Memory B cell (primary cell): ENCODE measurements around the gene AFG1L.
"Not testable (repeated sequence)": the region's sequence is repeated elsewhere in the genome, so short reads cannot be mapped to it uniquely, and the experiment has no call there.

ENCODE experiments used
- ATAC-seq: fragments of 150-1000 bp; cut with Tn5 transposase; 2 replicates; pipeline ENCODE4 v1.10.0; 2021; ENCODE audit warnings: low read depth, mild to moderate bottlenecking, moderate library complexity
- DNase-seq, 2 donors: peaks; one replicate each; pipeline ENCODE4 v3.0.0; 2022; ENCODE audit warnings: low spot score in 2 of 2
- H3K27ac Mint-ChIP-seq: one replicate; pipeline ENCODE4 v1.8.0; 2022; ENCODE audit warnings: mild to moderate bottlenecking, moderate library complexity, mixed read lengths
- H3K27me3 Mint-ChIP-seq: one replicate; pipeline ENCODE4 v1.8.0; 2022; ENCODE audit warnings: mixed read lengths
- H3K36me3 Mint-ChIP-seq: one replicate; pipeline ENCODE4 v1.8.0; 2022; ENCODE audit warnings: mild to moderate bottlenecking, mixed read lengths
- H3K4me1 Mint-ChIP-seq: one replicate; pipeline ENCODE4 v1.8.0; 2022; ENCODE audit warnings: mixed read lengths
- H3K4me3 Mint-ChIP-seq: one replicate; pipeline ENCODE4 v1.8.0; 2022; ENCODE audit warnings: mild to moderate bottlenecking, moderate library complexity, mixed read lengths
- H3K9me3 Mint-ChIP-seq: one replicate; pipeline ENCODE4 v1.8.0; 2022; ENCODE audit warnings: mixed read lengths

AFG1L gene

GRCh38 chr6:108304646-108305045 lies 9.8 kb downstream of the AFG1L start:
- Mint-ChIP-seq H3K36me3 (peaks cover 4% of the 10 kb centered on the region), H3K4me3 (no peak overlapping the region)
- ATAC-seq: no peak

DNA sequence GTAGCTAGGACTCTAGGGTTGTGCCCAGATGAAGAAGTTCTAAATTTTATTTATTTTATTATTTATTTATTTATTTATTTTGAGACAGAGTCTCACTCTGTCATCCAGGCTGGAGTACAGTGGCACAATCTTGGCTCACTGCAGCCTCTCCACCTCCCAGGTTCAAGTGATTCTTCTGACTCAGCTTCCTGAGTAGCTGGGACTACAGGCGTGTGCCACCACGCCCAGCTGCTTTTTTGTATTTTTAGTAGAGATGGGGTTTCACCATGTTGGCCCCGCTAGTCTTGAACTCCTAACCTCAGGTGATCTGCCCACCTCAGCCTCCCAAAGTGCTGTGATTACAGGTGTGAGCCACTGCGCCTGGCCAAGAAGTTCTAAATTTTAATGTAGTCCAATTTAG lies 13.8 kb downstream of the AFG1L start:
- H3K9me3 Mint-ChIP-seq, H3K27me3 Mint-ChIP-seq, H3K4me3 Mint-ChIP-seq, DNase-seq, H3K27ac Mint-ChIP-seq, H3K36me3 Mint-ChIP-seq, ATAC-seq: not testable (repeated sequence)
- peaks cover 19% of the 10 kb centered on the region for H3K4me1 Mint-ChIP-seq

More at GRCh38 chr6:108304646-108305045, 9.8 kb downstream of the AFG1L start:
- no peaks in the 10 kb centered on the region for H3K27me3 Mint-ChIP-seq
- H3K27ac Mint-ChIP-seq: no peak overlapping the region
- H3K9me3 Mint-ChIP-seq: no peaks in the 10 kb centered on the region
- H3K4me1 Mint-ChIP-seq: peaks cover 8% of the 10 kb centered on the region
- no peak for DNase-seq

- no peak overlapping the region for H3K27ac Mint-ChIP-seq
- H3K4me3 Mint-ChIP-seq: no peak overlapping the region
- DNase-seq (no peak), ATAC-seq (peak; percentile 56)
- H3K9me3 Mint-ChIP-seq: no peaks in the 10 kb centered on the region
- peaks cover 5% of the 10 kb centered on the region for H3K36me3 Mint-ChIP-seq
- H3K27me3 Mint-ChIP-seq: no peaks in the 10 kb centered on the region
- peaks cover 21% of the 10 kb centered on the region for H3K4me1 Mint-ChIP-seq
These were observed 15.0 kb downstream of the AFG1L start for GRCh38 chr6:108309844-108310243.

GRCh38 chr6:108312605-108313004 lies 17.8 kb downstream of the AFG1L start:
- H3K36me3 Mint-ChIP-seq: peaks cover 5% of the 10 kb centered on the region
- H3K27me3 Mint-ChIP-seq: no peaks in the 10 kb centered on the region
- no peak for ATAC-seq
- DNase-seq: no peak
- peaks cover 28% of the 10 kb centered on the region for H3K4me1 Mint-ChIP-seq
- H3K27ac Mint-ChIP-seq: no peak overlapping the region
- H3K9me3 Mint-ChIP-seq: no peaks in the 10 kb centered on the region
- H3K4me3 Mint-ChIP-seq: no peak overlapping the region

DNA sequence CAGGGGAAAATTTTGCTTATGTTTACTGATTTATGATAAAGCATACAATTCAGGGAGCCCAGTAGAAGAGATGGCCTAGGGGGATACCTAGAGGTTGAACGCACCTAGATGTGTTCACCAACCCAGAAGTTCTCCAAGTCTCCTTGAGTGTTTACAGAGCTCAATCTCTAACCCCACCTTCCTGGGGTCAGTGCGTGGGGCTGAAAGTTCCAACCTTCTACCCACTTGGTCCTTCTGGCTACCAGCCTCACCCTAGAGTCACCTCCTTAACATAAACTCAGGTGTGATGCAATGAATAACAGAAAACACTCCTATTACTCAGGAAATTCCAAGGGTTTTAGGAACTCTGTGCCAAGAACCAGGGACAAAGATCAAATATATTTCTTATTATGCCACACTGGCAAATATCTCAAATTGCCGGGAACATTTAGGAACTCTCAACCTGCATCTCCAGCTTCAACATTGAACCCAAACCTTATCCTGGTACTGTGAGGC lies 26.4 kb downstream of the AFG1L start:
- Mint-ChIP-seq H3K27me3 (no peaks in the 10 kb centered on the region), H3K36me3 (peaks cover 6% of the 10 kb centered on the region), H3K9me3 (no peaks in the 10 kb centered on the region), H3K4me3 (no peak overlapping the region), H3K27ac (no peak overlapping the region), H3K4me1 (peaks cover 3% of the 10 kb centered on the region)
- DNase-seq: no peak
- ATAC-seq: no peak

DNA sequence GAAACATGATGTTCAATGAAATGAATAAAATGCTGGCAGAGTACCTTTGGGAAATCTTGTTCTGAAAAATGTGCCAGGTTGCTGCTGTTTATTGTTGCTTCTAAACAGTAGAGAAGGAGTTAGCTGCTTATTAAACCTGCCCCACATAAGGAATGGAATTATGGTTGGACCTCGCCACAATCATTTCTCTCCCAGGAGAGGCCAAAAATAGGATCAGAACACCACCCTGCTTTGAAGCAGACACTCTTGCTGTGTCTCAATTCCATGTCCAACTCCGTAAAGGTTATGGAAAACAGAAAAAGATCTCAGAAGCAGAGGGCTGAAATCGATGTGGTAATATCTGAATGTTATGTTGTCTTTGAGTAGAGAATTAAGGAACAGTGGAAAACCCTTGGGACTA lies 27.9 kb downstream of the AFG1L start:
- ATAC-seq: no peak
- DNase-seq: no peak
- no peaks in the 10 kb centered on the region for H3K27me3 Mint-ChIP-seq
- peaks cover 13% of the 10 kb centered on the region for H3K36me3 Mint-ChIP-seq
- H3K4me3 Mint-ChIP-seq: no peak overlapping the region
- no peak overlapping the region for H3K27ac Mint-ChIP-seq
- H3K4me1 Mint-ChIP-seq: peaks cover 3% of the 10 kb centered on the region
- H3K9me3 Mint-ChIP-seq: no peaks in the 10 kb centered on the region

GRCh38 chr6:108323710-108324466 lies 29.0 kb downstream of the AFG1L start:
- Mint-ChIP-seq H3K4me3 (no peak overlapping the region), H3K27me3 (no peaks in the 10 kb centered on the region), H3K4me1 (no peaks in the 10 kb centered on the region), H3K27ac (no peak overlapping the region), H3K36me3 (peaks cover 17% of the 10 kb centered on the region), H3K9me3 (no peaks in the 10 kb centered on the region)
- DNase-seq (no peak), ATAC-seq (no peak)

- ATAC-seq, H3K4me3 Mint-ChIP-seq, DNase-seq, H3K4me1 Mint-ChIP-seq, H3K27ac Mint-ChIP-seq, H3K9me3 Mint-ChIP-seq, H3K27me3 Mint-ChIP-seq: not testable (repeated sequence)
- peaks cover 14% of the 10 kb centered on the region for H3K36me3 Mint-ChIP-seq
These were observed 35.4 kb downstream of the AFG1L start for GRCh38 chr6:108330221-108330785.

GRCh38 chr6:108330806-108331205 lies 36.0 kb downstream of the AFG1L start:
- peaks cover 14% of the 10 kb centered on the region for H3K36me3 Mint-ChIP-seq
- DNase-seq (no peak), ATAC-seq (no peak)
- no peaks in the 10 kb centered on the region for H3K4me1 Mint-ChIP-seq
- H3K27ac Mint-ChIP-seq: no peak overlapping the region
- no peaks in the 10 kb centered on the region for H3K27me3 Mint-ChIP-seq
- H3K9me3 Mint-ChIP-seq: no peaks in the 10 kb centered on the region
- no peak overlapping the region for H3K4me3 Mint-ChIP-seq

DNA sequence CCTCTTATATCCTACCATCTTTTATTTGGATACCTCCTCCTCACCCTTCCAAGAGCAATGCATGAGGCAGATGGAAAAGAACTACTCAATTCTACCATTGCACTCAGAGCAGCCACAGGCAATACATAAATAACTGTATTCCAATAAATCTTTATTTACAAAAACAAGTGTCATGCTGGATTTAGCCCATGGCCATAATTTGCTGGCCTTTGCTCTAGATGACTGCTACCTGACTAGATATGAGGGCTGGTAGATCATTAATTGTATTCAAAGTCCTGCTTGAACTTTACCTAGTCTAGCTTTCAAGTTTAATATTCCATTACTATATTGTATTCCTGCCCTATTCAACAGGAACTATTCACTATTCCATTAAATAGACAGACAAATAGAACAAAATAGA lies 37.1 kb downstream of the AFG1L start:
- Mint-ChIP-seq H3K27me3 (no peaks in the 10 kb centered on the region), H3K4me1 (no peaks in the 10 kb centered on the region), H3K9me3 (no peaks in the 10 kb centered on the region), H3K4me3 (no peak overlapping the region), H3K36me3 (peaks cover 14% of the 10 kb centered on the region), H3K27ac (no peak overlapping the region)
- DNase-seq (no peak), ATAC-seq (no peak)

DNA sequence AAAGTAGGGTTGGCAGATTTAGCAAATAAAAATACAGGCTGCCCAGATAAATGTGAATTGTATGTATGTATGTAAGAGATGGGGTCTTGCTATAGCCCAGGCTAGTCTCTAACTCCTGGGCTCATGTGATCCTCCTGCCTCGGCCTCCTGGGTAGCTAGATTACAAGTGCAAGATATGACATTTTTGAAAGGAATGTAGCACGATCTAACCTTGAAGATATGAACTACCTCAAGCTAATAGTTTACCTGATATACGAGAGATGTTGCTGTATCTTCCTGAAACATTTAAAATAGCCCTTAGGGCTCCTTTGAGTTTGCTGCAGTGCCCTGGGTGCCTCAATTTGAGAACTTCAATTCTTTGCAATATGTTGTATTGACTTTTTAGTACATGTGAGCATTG lies 42.1 kb downstream of the AFG1L start:
- Mint-ChIP-seq H3K9me3 (peaks cover 1% of the 10 kb centered on the region), H3K36me3 (peaks cover 2% of the 10 kb centered on the region), H3K27me3 (no peaks in the 10 kb centered on the region), H3K27ac (no peak overlapping the region), H3K4me3 (no peak overlapping the region), H3K4me1 (peaks cover 14% of the 10 kb centered on the region)
- no peak for DNase-seq
- no peak for ATAC-seq

DNA sequence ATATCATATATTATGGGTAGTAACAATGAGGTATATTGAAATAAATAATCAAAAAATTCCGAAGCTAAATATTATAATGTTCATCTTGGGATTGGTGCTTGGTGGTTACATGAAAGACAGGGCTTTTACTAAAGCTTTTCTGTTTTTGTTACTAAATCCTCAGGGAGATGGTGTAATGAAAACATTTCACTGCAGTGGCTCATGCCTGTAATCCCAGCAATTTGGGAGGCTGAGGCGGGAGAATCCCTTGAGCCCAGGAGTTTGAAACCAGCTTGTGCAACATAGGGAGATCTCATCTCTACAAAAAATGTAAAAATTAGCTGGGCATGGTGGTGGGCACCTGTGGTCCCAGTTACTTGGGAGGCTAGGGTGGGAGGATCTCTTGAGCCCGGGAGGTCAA lies 42.9 kb downstream of the AFG1L start:
- Mint-ChIP-seq H3K9me3 (peaks cover 1% of the 10 kb centered on the region), H3K27me3 (no peaks in the 10 kb centered on the region), H3K36me3 (peaks cover 2% of the 10 kb centered on the region), H3K4me1 (peaks cover 16% of the 10 kb centered on the region), H3K4me3 (no peak overlapping the region), H3K27ac (no peak overlapping the region)
- DNase-seq: no peak
- ATAC-seq: no peak

DNA sequence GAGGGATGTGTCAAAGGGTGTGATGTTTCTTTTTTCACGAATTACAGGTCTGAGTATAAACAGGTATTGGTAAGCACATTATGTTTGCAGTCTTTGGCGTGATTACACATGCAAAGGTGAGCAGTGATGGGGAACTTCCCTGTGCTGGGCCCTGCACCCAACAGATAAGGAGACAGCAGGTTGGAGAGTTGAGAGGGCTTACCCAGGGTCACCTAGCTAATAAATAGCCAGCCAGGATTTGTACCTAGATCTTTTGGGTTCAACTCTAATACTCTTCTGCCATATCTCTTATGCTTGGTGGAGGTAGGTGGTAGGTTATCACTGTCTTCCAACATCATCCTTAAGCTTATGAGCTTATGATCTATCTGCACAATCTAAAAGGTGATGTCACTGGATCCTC lies 46.5 kb downstream of the AFG1L start:
- peak; percentile 62 for ATAC-seq
- Mint-ChIP-seq H3K36me3 (peaks cover 6% of the 10 kb centered on the region), H3K27me3 (no peaks in the 10 kb centered on the region), H3K27ac (peak overlapping the region; percentile 73), H3K4me1 (peaks cover 19% of the 10 kb centered on the region), H3K9me3 (peaks cover 4% of the 10 kb centered on the region), H3K4me3 (peak overlapping the region; percentile 78)
- DNase-seq: no peak

DNA sequence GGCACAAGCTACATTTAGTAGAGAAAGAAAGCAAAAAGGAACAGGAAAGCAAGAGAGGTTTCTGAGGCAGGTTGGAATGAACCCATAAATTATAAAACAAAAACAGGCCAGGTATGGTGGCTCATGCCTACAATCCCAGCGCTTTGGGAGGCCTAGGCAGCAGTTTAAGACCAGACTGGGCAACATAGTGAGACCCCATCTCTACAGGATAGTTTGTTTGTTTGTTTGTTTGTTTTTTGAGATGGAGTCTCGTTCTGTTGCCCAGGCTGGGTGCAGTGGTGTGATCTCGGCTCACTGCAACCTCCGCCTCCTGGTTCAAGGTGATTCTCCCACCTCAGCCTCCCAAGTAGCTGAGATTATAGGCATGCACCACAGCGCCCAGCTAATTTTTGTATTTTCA lies 49.0 kb downstream of the AFG1L start:
- no peak for DNase-seq
- peaks cover 6% of the 10 kb centered on the region for H3K9me3 Mint-ChIP-seq
- no peaks in the 10 kb centered on the region for H3K27me3 Mint-ChIP-seq
- peaks cover 6% of the 10 kb centered on the region for H3K36me3 Mint-ChIP-seq
- H3K27ac Mint-ChIP-seq: no peak overlapping the region
- no peak overlapping the region for H3K4me3 Mint-ChIP-seq
- no peak for ATAC-seq
- peaks cover 28% of the 10 kb centered on the region for H3K4me1 Mint-ChIP-seq
